Esophagus muscularis mucosa (tissue), 4 donors: ENCODE measurements around the gene NFYA. TPM values are rescaled to one million over a fixed set of nuclear protein-coding genes. Genes with fewer than 3 reads are reported as not detected.

Experiments
- DNase-seq: peaks from one replicate; pipeline ENCODE4 v3.0.0-alpha.2; 2017; ENCODE audit errors: extremely low spot score
- H3K27ac ChIP-seq, 4 donors: fragments of 200-600 bp; sonication (generic); replicated peaks in 1 of 4; 1 replicate in 3 of 4; 2 replicates in 1 of 4; pipeline ENCODE4 v1.5.1; 2016 to 2019; ENCODE audit warnings: mild to moderate bottlenecking in 1 of 4
- H3K27me3 ChIP-seq, 4 donors: fragments of 200-600 bp; sonication (generic); one replicate each; pipeline versions ENCODE4 v1.5.1 to v1.6.0; 2016 to 2019
- H3K36me3 ChIP-seq, 4 donors: fragments of 200-600 bp; sonication (generic); one replicate each; pipeline ENCODE4 v1.5.1; 2016 to 2019
- H3K4me1 ChIP-seq, 4 donors: fragments of 200-600 bp; sonication (generic); one replicate each; pipeline ENCODE4 v1.5.1; 2016 to 2019
- H3K4me3 ChIP-seq, 4 donors: fragments of 200-600 bp; sonication (generic); 1 replicate in 2 of 4; 2 replicates in 2 of 4; pipeline ENCODE4 v1.5.1; 2016 to 2019; ENCODE audit warnings: mild to moderate bottlenecking in 4 of 4, moderate library complexity in 1 of 4
- H3K9me3 ChIP-seq, 4 donors: fragments of 200-600 bp; sonication (generic); 1 replicate in 3 of 4; 2 replicates in 1 of 4; pipeline ENCODE4 v1.5.1; 2016 to 2019
- EP300 ChIP-seq: sonication (generic); formaldehyde crosslinking; IDR thresholded peaks from one replicate; pipeline ENCODE4 v1.6.1; 2017; ENCODE audit warnings: antibody characterized with exemption
- POLR2A ChIP-seq: fragments of 450-650 bp; IDR thresholded peaks from one replicate; pipeline ENCODE4 v1.6.1; 2017; ENCODE audit warnings: antibody characterized with exemption, moderate library complexity, mild to moderate bottlenecking, low read depth
- POLR2AphosphoS5 ChIP-seq, 2 donors: sonication (generic); formaldehyde crosslinking; IDR thresholded peaks; one replicate each; pipeline ENCODE4 v1.6.1; 2017; ENCODE audit warnings: antibody characterized with exemption in 2 of 2
- WGBS: methylation state at CpG from one replicate; pipeline ENCODE4 v1.1.5; 2018; 5-methylcytosine and 5-hydroxymethylcytosine counted together
- intact Hi-C: fragments of 100-400 bp; cut with DNase I; formaldehyde crosslinking; loops from one replicate; pipeline ENCODE4 v1.15.1; 2023
- total RNA-seq, 4 donors: library from RNA; depleted of rRNA; stranded (reverse); fragments of >200 nt; gene quantifications; one replicate each; pipeline versions ENCODE4 v1.1.0 to v1.2.1, GENCODE V29; 2016
- TF ChIP-seq, protein P1 (sequence below), 3 experiments: fragments of 200-600 bp in 2 of 3; fragments of 450-650 bp in 1 of 3; sonication (generic) in 2 of 3; IDR thresholded peaks; one replicate each; pipeline ENCODE4 v1.5.1; 2017 to 2019; ENCODE audit warnings: antibody characterized with exemption in 3 of 3, mild to moderate bottlenecking in 2 of 3, moderate library complexity in 1 of 3

The NFYA gene
- total RNA-seq, 4 donors from 2014 or later: 9.1 to 11.4 (median 10.5) TPM

DNA sequence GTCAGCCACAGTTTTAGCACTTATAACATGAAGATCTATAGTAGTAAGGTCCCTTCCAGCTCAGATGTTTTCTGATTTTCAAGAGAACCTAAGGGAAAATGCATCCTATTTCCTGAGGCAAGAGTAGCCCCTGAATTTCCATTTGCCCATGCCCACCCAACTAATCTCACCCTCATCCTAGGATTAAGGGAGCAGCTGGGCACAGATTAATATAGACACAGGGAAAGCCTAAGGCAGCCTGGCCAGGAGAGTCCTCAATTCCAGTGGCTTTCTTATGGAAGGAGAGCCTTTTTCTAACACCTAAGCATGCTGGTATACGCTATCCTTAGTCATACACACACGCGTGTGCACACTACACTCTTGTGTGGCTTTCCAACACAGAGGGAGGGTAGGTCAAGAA lies 18.3 kb upstream of the NFYA start:
- H3K27me3 ChIP-seq: no peaks in the 10 kb centered on the region

DNA sequence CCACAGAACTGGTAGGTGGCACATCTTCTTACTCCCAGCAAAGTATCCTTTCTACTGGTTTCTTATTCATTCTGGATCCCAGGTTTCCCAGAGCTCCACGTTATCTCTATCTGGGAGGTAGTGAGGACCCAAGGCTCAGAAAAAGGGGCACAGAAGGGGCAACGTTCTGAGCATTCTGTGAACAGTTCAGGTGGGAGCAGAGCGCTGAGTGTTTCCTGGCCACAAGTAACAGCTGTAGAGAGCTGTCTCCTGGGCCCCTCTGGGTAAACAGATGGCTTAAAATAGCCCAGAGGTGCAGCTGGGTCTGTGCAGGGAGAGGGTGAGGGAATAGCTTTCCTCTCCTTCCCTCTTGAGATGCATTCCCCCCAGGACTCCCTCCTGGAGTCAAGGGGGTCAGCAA lies 17.6 kb upstream of the NFYA start:
- Histone ChIP-seq H3K4me1 (peaks cover 23 to 76% (median 70%) of the 10 kb centered on the region in 4 donors), H3K27me3 (no peaks in the 10 kb centered on the region), H3K36me3 (peaks cover 0 to 13% (median 0%) of the 10 kb centered on the region in 4 donors), H3K27ac (peak overlapping the region; percentile 60 to 74 (median 62)), H3K9me3 (no peaks in the 10 kb centered on the region), H3K4me3 (no peak overlapping the region)
- intact Hi-C loops: no loop called here
- DNase-seq: no peak
- whole genome bisulfite sequencing: 27% methylated on average over 3 of the region's 3 CpGs
- TF ChIP-seq POLR2A: no peak
- TF ChIP-seq, protein P1, sequence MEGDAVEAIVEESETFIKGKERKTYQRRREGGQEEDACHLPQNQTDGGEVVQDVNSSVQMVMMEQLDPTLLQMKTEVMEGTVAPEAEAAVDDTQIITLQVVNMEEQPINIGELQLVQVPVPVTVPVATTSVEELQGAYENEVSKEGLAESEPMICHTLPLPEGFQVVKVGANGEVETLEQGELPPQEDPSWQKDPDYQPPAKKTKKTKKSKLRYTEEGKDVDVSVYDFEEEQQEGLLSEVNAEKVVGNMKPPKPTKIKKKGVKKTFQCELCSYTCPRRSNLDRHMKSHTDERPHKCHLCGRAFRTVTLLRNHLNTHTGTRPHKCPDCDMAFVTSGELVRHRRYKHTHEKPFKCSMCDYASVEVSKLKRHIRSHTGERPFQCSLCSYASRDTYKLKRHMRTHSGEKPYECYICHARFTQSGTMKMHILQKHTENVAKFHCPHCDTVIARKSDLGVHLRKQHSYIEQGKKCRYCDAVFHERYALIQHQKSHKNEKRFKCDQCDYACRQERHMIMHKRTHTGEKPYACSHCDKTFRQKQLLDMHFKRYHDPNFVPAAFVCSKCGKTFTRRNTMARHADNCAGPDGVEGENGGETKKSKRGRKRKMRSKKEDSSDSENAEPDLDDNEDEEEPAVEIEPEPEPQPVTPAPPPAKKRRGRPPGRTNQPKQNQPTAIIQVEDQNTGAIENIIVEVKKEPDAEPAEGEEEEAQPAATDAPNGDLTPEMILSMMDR (IDR thresholded peaks at IDR 0.05): no peak
- TF ChIP-seq POLR2AphosphoS5 (IDR thresholded peaks at IDR 0.05): no peak
- no peak for TF ChIP-seq EP300

More for the DNA sequence above, 18.3 kb upstream of the NFYA start:
- WGBS: 90% methylated on average over 3 of the region's 3 CpGs
- Histone ChIP-seq H3K9me3 (no peaks in the 10 kb centered on the region), H3K4me3 (no peak overlapping the region), H3K27ac (peak overlapping the region; percentile 60 to 74 (median 62)), H3K36me3 (peaks cover 0 to 10% (median 0%) of the 10 kb centered on the region in 4 donors), H3K4me1 (peaks cover 29 to 78% (median 68%) of the 10 kb centered on the region in 4 donors)
- TF ChIP-seq POLR2A (no peak), POLR2AphosphoS5 (IDR thresholded peaks at IDR 0.05) (no peak), EP300 (no peak)
- TF ChIP-seq, protein P1 (IDR thresholded peaks at IDR 0.05): no peak
- intact Hi-C loops: no loop called here
- DNase-seq: no peak

- intact Hi-C loops: no loop called here
- peaks cover 0 to 22% (median 8%) of the 10 kb centered on the region in 4 donors for H3K36me3 ChIP-seq
- no peaks in the 10 kb centered on the region for H3K9me3 ChIP-seq
- WGBS: 64% methylated on average over 6 of the region's 6 CpGs
- H3K4me1 ChIP-seq: peaks cover 31 to 93% (median 81%) of the 10 kb centered on the region in 4 donors
- no peak overlapping the region for H3K4me3 ChIP-seq
- TF ChIP-seq, protein P1 (IDR thresholded peaks at IDR 0.05): no peak
- peak; percentile 26 to 57 for TF ChIP-seq POLR2AphosphoS5 (IDR thresholded peaks at IDR 0.05)
- DNase-seq: no peak
- peak overlapping the region; percentile 60 to 74 (median 62) for H3K27ac ChIP-seq
- no peaks in the 10 kb centered on the region for H3K27me3 ChIP-seq
Observed at GRCh38 chr6:41056768-41057490, 15.8 kb upstream of the NFYA start.

- H3K36me3 ChIP-seq: peaks cover 0 to 37% (median 10%) of the 10 kb centered on the region in 4 donors
- no peak for TF ChIP-seq EP300
- TF ChIP-seq, protein P1 (IDR thresholded peaks at IDR 0.05): no peak
- no peak for TF ChIP-seq POLR2AphosphoS5 (IDR thresholded peaks at IDR 0.05)
- no peak for TF ChIP-seq POLR2A
- peak overlapping the region; percentile 48 to 65 (median 55) for H3K27ac ChIP-seq
- intact Hi-C loops: no loop called here
- WGBS: 65% methylated on average over 2 of the region's 2 CpGs
- no peaks in the 10 kb centered on the region for H3K27me3 ChIP-seq
- no peak overlapping the region for H3K4me3 ChIP-seq
- no peak for DNase-seq
- peaks cover 27 to 81% (median 66%) of the 10 kb centered on the region in 4 donors for H3K4me1 ChIP-seq
- H3K9me3 ChIP-seq: no peaks in the 10 kb centered on the region
Observed at GRCh38 chr6:41058783-41059181, 14.0 kb upstream of the NFYA start.
